BE2C (cell line): Measurements from ENCODE around the gene PHLDB3.
"Not testable (repeated sequence)": the region's sequence is repeated elsewhere in the genome, so short reads cannot be mapped to it uniquely, and the experiment has no call there.

ENCODE experiments used
- DNase-seq: peaks from one replicate; pipeline ENCODE4 v3.0.0-alpha.2; 2020
- H3K27me3 ChIP-seq: fragments of 250-450 bp; sonication (Bioruptor Pico); 2 replicates; pipeline ENCODE4 v1.5.1; 2020; ENCODE audit warnings: mild to moderate bottlenecking
- H3K36me3 ChIP-seq: fragments of 250-450 bp; sonication (Bioruptor Pico); 2 replicates; pipeline ENCODE4 v1.5.1; 2020; ENCODE audit warnings: mild to moderate bottlenecking
- H3K4me1 ChIP-seq: fragments of 250-450 bp; sonication (Bioruptor Pico); 2 replicates; pipeline ENCODE4 v1.5.1; 2020
- H3K4me3 ChIP-seq: 2 replicates; pipeline ENCODE4 v1.5.1; 2011; ENCODE audit warnings: low read depth, low read length
- H3K9me3 ChIP-seq: fragments of 250-450 bp; sonication (Bioruptor Pico); 2 replicates; pipeline ENCODE4 v1.5.1; 2020
- CTCF ChIP-seq: IDR thresholded peaks from 2 replicates; pipeline ENCODE4 v1.5.1; 2012; ENCODE audit warnings: mild to moderate bottlenecking, low read depth, low read length

PHLDB3 gene

DNA sequence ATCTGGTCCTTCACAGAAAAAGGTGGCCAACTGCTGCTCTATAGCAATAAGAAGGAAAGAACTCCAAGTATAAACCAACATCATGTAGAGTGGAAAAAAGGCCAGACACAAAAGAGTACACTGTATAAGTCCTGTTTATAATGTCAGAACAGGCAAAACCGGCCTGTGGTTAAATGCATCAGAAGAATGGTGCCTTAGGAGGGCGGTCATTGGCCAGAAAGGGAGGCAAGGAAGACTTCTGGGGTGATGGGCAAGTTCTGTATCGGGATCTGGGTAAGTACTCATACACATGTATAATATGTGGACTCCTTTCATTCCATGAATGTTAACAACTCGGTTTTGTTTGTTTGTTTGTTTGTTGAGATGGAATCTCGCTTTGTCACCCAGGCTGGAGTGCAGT lies 18.4 kb upstream of the PHLDB3 start:
- no peaks in the 10 kb centered on the region for H3K9me3 ChIP-seq
- DNase-seq = no peak
- no peak for TF ChIP-seq CTCF
- no peak overlapping the region for H3K4me3 ChIP-seq
- H3K27me3 ChIP-seq = no peaks in the 10 kb centered on the region
- H3K36me3 ChIP-seq = no peaks in the 10 kb centered on the region
- no peaks in the 10 kb centered on the region for H3K4me1 ChIP-seq

DNA sequence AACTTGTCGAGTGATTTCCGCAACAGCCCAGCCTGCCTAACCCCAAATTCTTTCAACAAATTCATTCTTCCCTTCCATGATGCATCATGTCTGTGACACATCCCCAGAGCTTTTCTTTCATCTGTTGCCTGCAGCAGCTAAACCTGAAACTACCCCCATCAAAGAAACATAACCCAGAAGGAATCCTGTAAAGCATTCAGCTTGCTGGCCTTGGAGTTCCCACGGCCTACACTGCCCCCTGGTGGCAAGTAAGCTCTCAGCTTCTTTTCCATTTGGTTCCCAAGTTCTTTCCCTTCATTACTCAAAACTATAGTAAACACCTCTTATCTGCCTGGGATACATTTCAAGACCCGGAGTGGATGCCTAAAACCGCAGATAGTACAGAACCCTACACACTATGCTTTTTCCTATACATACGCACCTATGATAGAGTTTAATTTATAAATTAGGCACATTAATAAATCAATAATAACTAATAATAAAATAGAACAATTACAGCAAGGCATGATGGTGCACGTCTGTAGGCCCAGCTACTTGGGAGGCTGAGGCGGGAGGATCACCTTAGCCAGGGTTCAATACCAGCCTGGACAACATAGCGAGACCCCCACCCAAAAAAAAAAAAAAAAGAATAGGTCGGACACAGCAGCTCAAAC lies 15.0 kb upstream of the PHLDB3 start:
- Histone ChIP-seq H3K36me3 (no peaks in the 10 kb centered on the region), H3K9me3 (no peaks in the 10 kb centered on the region), H3K4me3 (no peak overlapping the region), H3K27me3 (no peaks in the 10 kb centered on the region), H3K4me1 (no peaks in the 10 kb centered on the region)
- peak; percentile 95 for TF ChIP-seq CTCF
- peak; percentile 86 for DNase-seq

- no peak overlapping the region for H3K4me3 ChIP-seq
- TF ChIP-seq CTCF = no peak
- H3K27me3 ChIP-seq = no peaks in the 10 kb centered on the region
- H3K36me3 ChIP-seq = no peaks in the 10 kb centered on the region
- H3K4me1 ChIP-seq = no peaks in the 10 kb centered on the region
- no peak for DNase-seq
- H3K9me3 ChIP-seq = no peaks in the 10 kb centered on the region
These were observed 13.5 kb upstream of the PHLDB3 start for GRCh38 chr19:43518051-43518450.

DNA sequence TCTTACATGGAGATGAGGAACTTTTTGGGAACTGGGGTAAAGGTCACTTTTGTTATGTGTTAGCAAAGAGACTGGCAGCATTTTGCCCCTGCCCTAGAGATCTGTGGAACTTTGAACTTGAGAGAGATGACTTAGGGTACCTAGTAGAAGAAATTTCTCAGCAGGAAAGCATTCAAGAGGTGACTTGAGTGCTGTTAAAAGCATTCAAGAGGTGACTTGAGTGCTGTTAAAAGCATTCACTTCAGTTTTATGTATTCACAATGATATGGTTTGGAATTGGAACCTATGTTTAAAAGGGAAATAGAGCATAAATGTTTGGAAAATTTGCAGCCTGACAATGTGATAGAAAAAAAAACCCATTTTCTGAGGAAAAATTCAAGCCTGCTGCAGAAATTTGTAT lies 7.9 kb upstream of the PHLDB3 start:
- H3K4me1 ChIP-seq, H3K9me3 ChIP-seq, H3K4me3 ChIP-seq, DNase-seq, H3K27me3 ChIP-seq, H3K36me3 ChIP-seq: not testable (repeated sequence)

DNA sequence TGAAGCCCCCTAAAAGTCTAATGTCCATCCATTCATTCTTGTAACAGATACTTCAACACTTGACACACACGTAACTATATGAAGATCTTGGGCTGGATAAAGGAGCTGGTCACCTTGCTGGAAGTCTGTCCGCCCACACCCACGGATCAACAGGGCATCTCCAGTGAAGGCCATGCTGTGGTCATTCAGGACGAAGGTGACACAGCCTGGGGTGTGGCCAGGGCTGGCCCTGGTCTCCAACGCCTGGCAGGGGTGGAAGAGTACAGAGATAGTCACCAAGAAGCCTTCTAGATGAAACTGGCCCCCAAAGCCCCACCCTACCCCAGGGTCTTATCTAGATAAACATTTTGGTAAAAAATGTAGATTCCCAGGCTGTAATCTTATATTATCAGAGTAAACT lies 6.8 kb upstream of the PHLDB3 start:
- Histone ChIP-seq H3K27me3 (no peaks in the 10 kb centered on the region), H3K36me3 (no peaks in the 10 kb centered on the region), H3K9me3 (no peaks in the 10 kb centered on the region), H3K4me1 (no peaks in the 10 kb centered on the region), H3K4me3 (no peak overlapping the region)
- no peak for TF ChIP-seq CTCF
- DNase-seq = no peak

DNA sequence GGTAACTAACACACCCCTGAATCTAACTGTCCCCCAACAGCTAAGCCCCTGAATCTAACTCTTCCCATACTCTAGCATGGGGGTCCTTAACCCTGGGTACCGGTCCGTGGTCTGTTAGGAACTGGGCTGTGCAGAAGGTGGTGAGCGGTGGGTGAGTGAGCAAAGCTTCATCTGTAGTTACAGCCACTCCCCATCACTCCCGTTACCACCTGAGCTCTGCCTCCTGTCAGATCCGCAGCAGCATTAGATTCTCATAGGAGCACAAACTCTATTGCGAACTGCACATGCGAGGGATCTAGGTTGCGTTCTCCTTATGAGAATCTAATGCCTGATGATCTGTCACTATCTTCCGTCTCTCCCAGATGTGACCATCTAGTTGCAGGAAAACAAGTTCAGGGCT lies 6.2 kb upstream of the PHLDB3 start:
- no peak for DNase-seq
- Histone ChIP-seq H3K4me3 (no peak overlapping the region), H3K4me1 (no peaks in the 10 kb centered on the region), H3K9me3 (no peaks in the 10 kb centered on the region), H3K27me3 (no peaks in the 10 kb centered on the region), H3K36me3 (no peaks in the 10 kb centered on the region)
- TF ChIP-seq CTCF = no peak

- no peak for DNase-seq
- H3K4me1 ChIP-seq = no peaks in the 10 kb centered on the region
- no peaks in the 10 kb centered on the region for H3K9me3 ChIP-seq
- no peak for TF ChIP-seq CTCF
- no peaks in the 10 kb centered on the region for H3K27me3 ChIP-seq
- H3K36me3 ChIP-seq = no peaks in the 10 kb centered on the region
- H3K4me3 ChIP-seq = no peak overlapping the region
These were observed 3.3 kb upstream of the PHLDB3 start for GRCh38 chr19:43507880-43508279.
